ENCODE data around the gene HIPK2.

DNA sequence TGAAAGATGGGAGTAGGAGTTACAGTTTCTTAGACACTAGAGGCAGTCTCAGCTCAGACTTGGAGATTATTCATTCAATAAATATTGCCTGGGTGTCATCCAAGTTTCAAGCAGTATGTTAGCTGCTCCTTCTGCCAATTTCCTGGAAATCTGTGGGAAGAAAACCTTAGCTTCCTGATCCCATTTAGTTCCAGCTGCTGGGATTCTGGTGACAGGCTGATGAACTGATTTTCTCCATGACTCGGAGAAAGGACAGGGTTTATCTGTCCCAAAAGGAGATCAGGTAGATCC lies 158.5 kb downstream of the HIPK2 start:
- TF ChIP-seq, protein P1, sequence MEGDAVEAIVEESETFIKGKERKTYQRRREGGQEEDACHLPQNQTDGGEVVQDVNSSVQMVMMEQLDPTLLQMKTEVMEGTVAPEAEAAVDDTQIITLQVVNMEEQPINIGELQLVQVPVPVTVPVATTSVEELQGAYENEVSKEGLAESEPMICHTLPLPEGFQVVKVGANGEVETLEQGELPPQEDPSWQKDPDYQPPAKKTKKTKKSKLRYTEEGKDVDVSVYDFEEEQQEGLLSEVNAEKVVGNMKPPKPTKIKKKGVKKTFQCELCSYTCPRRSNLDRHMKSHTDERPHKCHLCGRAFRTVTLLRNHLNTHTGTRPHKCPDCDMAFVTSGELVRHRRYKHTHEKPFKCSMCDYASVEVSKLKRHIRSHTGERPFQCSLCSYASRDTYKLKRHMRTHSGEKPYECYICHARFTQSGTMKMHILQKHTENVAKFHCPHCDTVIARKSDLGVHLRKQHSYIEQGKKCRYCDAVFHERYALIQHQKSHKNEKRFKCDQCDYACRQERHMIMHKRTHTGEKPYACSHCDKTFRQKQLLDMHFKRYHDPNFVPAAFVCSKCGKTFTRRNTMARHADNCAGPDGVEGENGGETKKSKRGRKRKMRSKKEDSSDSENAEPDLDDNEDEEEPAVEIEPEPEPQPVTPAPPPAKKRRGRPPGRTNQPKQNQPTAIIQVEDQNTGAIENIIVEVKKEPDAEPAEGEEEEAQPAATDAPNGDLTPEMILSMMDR (conservative IDR thresholded peaks at IDR 0.05; ENCODE audit: low read depth, low read length), result peak; percentile 40
- TF ChIP-seq POLR2A (IDR thresholded peaks at IDR 0.05; ENCODE audit: low read depth, low read length) (no peak), CEBPB (IDR thresholded peaks at IDR 0.05; ENCODE audit: low read depth, low read length) (no peak), CHD1 (IDR thresholded peaks at IDR 0.05; ENCODE audit: low read depth, low read length) (no peak), NFE2L2 (IDR thresholded peaks at IDR 0.05; ENCODE audit: low read depth, low read length) (no peak), MXI1 (IDR thresholded peaks at IDR 0.05; ENCODE audit: borderline replicate concordance, low read depth, low read length) (no peak), MAZ (IDR thresholded peaks at IDR 0.05; ENCODE audit: borderline replicate concordance, low read depth, low read length) (no peak), RCOR1 (IDR thresholded peaks at IDR 0.05; ENCODE audit: insufficient replicate concordance, low read length) (no peak)
- TF ChIP-seq, protein P2, sequence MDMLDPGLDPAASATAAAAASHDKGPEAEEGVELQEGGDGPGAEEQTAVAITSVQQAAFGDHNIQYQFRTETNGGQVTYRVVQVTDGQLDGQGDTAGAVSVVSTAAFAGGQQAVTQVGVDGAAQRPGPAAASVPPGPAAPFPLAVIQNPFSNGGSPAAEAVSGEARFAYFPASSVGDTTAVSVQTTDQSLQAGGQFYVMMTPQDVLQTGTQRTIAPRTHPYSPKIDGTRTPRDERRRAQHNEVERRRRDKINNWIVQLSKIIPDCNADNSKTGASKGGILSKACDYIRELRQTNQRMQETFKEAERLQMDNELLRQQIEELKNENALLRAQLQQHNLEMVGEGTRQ (IDR thresholded peaks at IDR 0.05; ENCODE audit: low read depth, low read length), result no peak
- TF ChIP-seq, protein P3, sequence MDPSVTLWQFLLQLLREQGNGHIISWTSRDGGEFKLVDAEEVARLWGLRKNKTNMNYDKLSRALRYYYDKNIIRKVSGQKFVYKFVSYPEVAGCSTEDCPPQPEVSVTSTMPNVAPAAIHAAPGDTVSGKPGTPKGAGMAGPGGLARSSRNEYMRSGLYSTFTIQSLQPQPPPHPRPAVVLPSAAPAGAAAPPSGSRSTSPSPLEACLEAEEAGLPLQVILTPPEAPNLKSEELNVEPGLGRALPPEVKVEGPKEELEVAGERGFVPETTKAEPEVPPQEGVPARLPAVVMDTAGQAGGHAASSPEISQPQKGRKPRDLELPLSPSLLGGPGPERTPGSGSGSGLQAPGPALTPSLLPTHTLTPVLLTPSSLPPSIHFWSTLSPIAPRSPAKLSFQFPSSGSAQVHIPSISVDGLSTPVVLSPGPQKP (IDR thresholded peaks at IDR 0.05; ENCODE audit: borderline replicate concordance, low read depth, low read length), result no peak

All from IMR-90 (cell line).